Fibroblast of skin of back (primary cell): ENCODE results near the gene SETD1A.

Source experiments
- DNase-seq: peaks from one replicate; pipeline ENCODE4 v3.0.0-alpha.2; 2013

The SETD1A gene

DNA sequence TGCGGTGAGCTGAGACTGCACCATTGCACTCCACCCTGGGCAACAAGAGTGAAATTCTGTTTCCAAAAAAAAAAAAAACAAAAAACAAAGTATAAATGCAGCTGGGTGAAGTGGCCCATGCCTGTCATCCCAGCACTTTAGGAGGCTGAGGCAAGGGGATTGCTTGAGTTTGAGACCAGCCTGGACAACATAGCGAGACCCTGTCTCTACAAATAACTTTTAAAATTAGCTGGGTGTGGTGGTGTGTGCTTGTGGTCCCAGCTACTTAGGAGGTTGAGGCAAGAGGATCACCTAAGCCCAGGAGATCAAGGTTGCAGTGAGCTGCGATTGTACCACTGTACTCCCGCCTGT is 65.7 kb downstream of the SETD1A start:
- DNase-seq: no peak

DNA sequence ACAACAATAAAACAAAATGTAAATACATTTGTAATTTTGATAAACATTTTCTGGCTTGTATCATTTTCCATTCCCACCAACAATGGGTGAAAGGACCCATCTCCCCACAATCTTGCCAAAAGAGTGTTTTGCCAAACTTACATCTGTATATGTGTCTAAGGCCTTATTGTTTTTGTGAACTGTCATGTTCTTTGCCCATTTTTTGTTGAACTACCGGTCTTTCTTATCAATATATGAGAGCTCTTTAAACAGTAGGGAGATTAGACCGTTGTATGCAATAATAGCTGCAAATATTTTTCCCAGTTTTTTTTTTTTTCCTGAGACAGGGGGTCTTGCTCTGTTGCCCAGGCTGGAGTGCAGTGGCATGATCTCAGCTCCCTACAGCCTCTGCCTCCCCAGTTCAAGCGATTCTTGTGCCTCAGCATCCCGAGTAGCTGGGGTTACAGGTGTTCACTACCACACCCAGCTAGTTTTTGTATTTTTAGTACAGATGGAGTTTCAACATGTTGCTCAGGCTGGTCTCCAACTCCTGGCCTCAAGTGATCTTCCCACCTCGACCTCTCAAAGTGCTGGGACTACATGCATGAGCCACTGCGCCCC is 66.2 kb downstream of the SETD1A start:
- no peak for DNase-seq

DNA sequence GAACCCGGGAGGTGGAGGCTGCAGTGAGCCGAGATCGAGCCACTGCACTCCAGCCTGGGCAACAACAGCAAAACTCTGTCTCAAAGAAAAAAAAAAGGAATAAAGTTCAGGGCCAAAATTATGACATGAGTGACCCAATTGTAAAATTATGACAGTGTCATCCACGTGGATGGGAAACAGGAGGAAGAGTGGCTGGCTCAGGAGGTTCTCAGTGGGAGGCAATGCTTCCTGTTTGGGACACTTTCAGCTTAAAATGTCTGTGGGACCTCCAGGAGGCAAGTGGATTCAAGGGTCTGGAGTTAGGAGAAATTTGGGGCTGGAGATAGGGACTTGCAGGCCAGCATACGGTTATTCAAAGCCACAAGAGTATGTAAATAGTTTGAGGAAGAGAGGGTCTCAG is 67.8 kb downstream of the SETD1A start:
- DNase-seq: no peak

DNA sequence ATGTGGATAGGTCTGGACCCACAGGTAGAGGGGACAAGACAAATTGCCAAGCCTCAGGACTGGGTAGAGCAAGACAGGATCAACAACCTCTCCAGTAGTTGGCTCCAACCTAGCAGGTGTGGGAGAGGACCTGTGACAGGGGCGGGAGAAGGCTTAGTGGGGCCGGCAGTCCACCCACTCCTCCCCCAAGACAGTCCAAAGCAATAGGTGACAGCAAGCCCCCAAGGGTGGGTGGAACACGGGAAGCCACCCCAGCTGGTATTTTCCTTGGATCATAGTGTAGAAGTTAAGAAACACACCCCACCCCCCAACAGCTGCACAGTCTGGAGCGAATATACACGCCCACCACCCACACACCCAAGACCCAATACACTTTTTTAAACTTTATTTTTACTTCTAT is 71.7 kb downstream of the SETD1A start:
- no peak for DNase-seq

DNA sequence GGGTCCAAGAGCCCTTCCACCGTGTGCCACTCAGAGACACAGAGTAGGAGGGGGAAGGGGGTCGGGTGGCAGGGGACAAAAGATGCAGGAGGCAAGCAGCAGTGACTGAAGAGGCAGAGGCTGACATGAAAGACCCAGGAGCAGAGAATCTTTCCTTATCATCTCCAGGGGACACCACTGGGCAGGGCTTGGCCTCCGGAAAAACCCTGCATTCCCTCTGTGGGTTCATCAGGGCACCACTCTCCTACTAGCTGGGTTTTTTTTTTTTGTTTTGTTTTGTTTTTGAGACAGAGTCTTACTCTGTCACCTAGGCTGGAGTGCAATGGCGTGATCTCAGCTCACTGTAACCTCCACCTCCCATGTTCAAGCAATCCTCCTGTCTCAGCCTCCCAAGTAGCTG is 73.7 kb downstream of the SETD1A start:
- no peak for DNase-seq

DNA sequence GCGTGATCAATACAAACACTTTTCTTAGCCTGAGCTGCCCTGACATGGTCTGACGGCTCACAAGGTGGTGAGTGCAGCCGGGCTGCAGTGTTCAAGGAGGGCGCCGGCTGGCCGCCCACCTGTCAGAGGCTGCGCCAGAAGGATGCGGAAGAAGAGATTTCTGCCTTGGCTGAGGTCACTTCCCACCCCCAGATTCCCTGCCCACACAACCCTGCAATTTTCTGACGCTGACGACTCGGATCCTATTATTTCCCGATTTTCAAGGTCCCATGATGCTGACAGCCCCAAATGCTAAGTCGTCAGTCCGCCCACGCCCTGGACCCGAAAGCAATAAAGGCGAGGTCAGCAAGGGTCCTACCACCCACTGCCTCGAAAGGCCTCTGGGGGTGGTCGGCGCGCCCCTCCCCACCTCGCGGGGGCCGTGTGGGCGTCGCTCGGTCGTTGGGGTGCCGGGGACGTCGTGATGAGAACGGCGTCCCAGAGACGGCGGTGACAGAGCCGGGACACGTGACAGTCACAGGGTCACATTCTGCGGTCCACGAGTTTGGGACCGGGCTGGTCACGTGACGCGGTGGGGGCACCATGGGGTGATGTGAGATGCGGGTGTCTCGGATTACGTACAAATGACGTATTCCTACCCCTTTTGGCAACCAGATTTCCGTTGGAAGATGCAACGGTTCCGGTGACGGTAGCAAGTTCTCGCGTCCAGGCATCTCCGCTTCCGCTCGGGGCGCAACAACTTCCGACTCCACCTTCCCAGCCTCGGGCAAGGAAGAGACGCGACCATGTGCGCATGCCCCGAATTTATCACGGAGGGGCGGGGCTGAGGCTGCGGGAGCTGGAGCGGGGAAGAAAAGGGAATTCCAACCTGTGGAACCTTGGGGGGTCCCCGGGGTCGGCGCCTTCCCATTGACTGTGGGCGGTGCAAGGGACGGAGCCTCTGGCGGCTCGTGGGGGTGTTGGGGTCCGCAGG is 75.5 kb downstream of the SETD1A start, which contains the start of gene STX4:
Gene STX4 (plus strand): TSS at position 823 of the 973 bp plus-strand sequence. CDS start 248 bp downstream, outside the sequence.
- peak; percentile 96 for DNase-seq

DNA sequence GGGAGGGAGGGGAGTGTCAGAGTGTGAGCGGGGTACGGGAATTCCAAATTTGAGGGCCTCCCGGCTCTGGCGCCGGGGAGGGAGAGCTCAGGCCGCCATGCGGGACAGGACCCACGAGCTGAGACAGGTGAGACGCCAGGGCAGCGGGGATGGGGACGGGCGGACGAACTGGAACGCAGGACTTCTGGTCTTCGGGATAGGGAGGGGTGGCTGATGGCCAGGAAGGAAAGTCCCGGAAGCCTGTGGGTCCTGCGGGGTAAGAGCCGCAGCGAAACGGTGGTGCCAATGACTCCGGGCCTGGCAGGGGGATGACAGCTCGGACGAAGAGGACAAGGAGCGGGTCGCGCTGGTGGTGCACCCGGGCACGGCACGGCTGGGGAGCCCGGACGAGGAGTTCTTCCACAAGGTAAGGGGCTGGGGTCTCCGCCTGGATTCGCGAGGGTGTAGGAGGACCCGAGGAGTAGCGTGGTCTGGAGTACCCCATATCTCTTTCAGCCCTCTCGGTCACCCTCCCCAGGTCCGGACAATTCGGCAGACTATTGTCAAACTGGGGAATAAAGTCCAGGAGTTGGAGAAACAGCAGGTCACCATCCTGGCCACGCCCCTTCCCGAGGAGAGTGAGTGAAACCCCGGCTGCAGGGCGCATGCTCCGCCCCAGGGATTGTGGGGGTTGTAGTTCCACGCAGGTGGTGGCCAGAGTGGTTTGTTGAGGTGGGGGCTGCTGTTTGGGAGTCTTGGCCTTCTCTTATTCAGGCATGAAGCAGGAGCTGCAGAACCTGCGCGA is 76.3 kb downstream of the SETD1A start:
- peak; percentile 82 for DNase-seq
